Endothelial cell of umbilical vein (primary cell): ENCODE measurements around the gene ASNSD1.

Experiments used
- CTCF ChIP-seq, 2 donors: IDR thresholded peaks; 1 replicate in 1 of 2; 2 replicates in 1 of 2; pipeline ENCODE4 v1.5.1; 2011; ENCODE audit warnings: low read length in 2 of 2, mild to moderate bottlenecking in 2 of 2, moderate library complexity in 2 of 2, control low read depth in 1 of 2, inconsistent platforms in 1 of 2, low read depth in 1 of 2; ENCODE audit not compliant: insufficient read depth in 1 of 2; ENCODE audit errors: extremely low read depth in 1 of 2
- EZH2 ChIP-seq: IDR thresholded peaks from 2 replicates; pipeline ENCODE4 v1.6.1; 2012; ENCODE audit warnings: borderline replicate concordance, low read depth, mild to moderate bottlenecking, moderate library complexity, low read length, inconsistent platforms; ENCODE audit not compliant: severe bottlenecking
- FOS ChIP-seq: IDR thresholded peaks from 2 replicates; pipeline ENCODE4 v1.6.1; 2011; ENCODE audit warnings: mild to moderate bottlenecking, low read length, moderate library complexity, borderline replicate concordance; ENCODE audit not compliant: insufficient read depth
- JUN ChIP-seq: IDR thresholded peaks from 2 replicates; pipeline ENCODE4 v1.6.1; 2011; ENCODE audit warnings: borderline replicate concordance, low read depth; ENCODE audit not compliant: insufficient read length, insufficient read depth
- MYC ChIP-seq: IDR thresholded peaks from one replicate; pipeline ENCODE4 v1.6.1; 2011; ENCODE audit warnings: mild to moderate bottlenecking, low read depth, low read length
- POLR2A ChIP-seq: IDR thresholded peaks from 2 replicates; pipeline ENCODE4 v1.6.1; 2012; ENCODE audit warnings: low read depth, mild to moderate bottlenecking, control low read depth, low read length
- POLR2AphosphoS5 ChIP-seq: IDR thresholded peaks from 2 replicates; pipeline ENCODE4 v1.6.1; 2012; ENCODE audit warnings: low read depth, mild to moderate bottlenecking, control low read depth, low read length, moderate library complexity; ENCODE audit not compliant: insufficient read depth

- TF ChIP-seq POLR2A = no peak
- no peak for TF ChIP-seq CTCF (IDR thresholded peaks at IDR 0.05; ENCODE audit: extremely low read depth in 1 of 2, insufficient read depth in 1 of 2, low read depth in 1 of 2, low read length in 2 of 2)
- TF ChIP-seq FOS = no peak
- no peak for TF ChIP-seq EZH2
- no peak for TF ChIP-seq POLR2AphosphoS5
- TF ChIP-seq MYC = no peak
- no peak for TF ChIP-seq JUN
These were observed 23.6 kb downstream of the ASNSD1 start for GRCh38 chr2:189684811-189685210.
